ENCODE data around the gene OR1M1. TPM values are rescaled to one million over a fixed set of nuclear protein-coding genes. Genes with fewer than 3 reads are reported as not detected.
A peak's percentile ranks its signal among the peaks of the same experiment; 100 is the strongest.

The OR1M1 gene
- polyA plus RNA-seq, 2 of the 4 experiments (the other 2 are of a cell fraction), result not detected

- ChIA-PET CTCF (interaction anchor here (0.6 kb wide), 1 partner anchor 193 kb away, joined by 3 read pairs; no protein-coding TSS in a partner anchor), POLR2A (no interaction called here)
- no peak for DNase-seq (ENCODE audit: low read depth in 1 of 2, low spot score in 1 of 2)
- no peaks in the 10 kb centered on the region for H3K9me3 ChIP-seq
- 62% methylated on average over 4 of the region's 4 CpGs for WGBS (ENCODE audit: missing lambda C conversion rate)
- no peak for ATAC-seq
- TF ChIP-seq ZSCAN20 (CRISPR knock-in tag; IDR thresholded peaks at IDR 0.05), result no peak
- TF ChIP-seq JUN (IDR thresholded peaks at IDR 0.05), result no peak
- no peak for TF ChIP-seq NR3C1 (IDR thresholded peaks at IDR 0.05)
- no peak for TF ChIP-seq JUNB (IDR thresholded peaks at IDR 0.05)
- TF ChIP-seq MAZ (IDR thresholded peaks at IDR 0.05; ENCODE audit: borderline replicate concordance, low read depth, low read length), result no peak
- no peak for TF ChIP-seq GATA3 (IDR thresholded peaks at IDR 0.05; ENCODE audit: borderline replicate concordance)
- no peak for TF ChIP-seq CBX2 (IDR thresholded peaks at IDR 0.05; ENCODE audit: borderline replicate concordance, low read depth)
- TF ChIP-seq CHD2 (IDR thresholded peaks at IDR 0.05; ENCODE audit: low read length, partially characterized antibody), result no peak
- no peak for TF ChIP-seq SMC3 (IDR thresholded peaks at IDR 0.05)
- no peak for TF ChIP-seq MYC (IDR thresholded peaks at IDR 0.05; ENCODE audit: borderline replicate concordance, low read length)
- no peak for FAIRE-seq
- H3K4me3 ChIP-seq, result no peak overlapping the region
- peak overlapping the region; percentile 44 to 90; a peak in 4 of 6 replicates for H3K27ac ChIP-seq
- H3K4me2 ChIP-seq, result no peak overlapping the region
- H3K4me1 ChIP-seq, result peaks cover 27% of the 10 kb centered on the region
These were observed 8.2 kb upstream of the OR1M1 start for GRCh38 chr19:9078651-9079050.

- ATAC-seq (no peak), FAIRE-seq (no peak), DNase-seq (ENCODE audit: low read depth in 1 of 2, low spot score in 1 of 2) (no peak)
- POLR2A ChIA-PET, result no interaction called here
- Histone ChIP-seq H3K4me1 (no peaks in the 10 kb centered on the region), H3K27ac (no peak within 1 kb of the TSS), H3K9me3 (no peaks in the 10 kb centered on the region), H3K4me3 (no peak within 1 kb of the TSS), H3K4me2 (no peak within 1 kb of the TSS)
- 1% methylated on average over 8 of the region's 8 CpGs for WGBS (ENCODE audit: missing lambda C conversion rate)
- no peak for TF ChIP-seq GATA3 (IDR thresholded peaks at IDR 0.05; ENCODE audit: borderline replicate concordance)
- TF ChIP-seq POLR2AphosphoS2 (conservative IDR thresholded peaks at IDR 0.05; ENCODE audit: low read length), result no peak
- no peak for TF ChIP-seq REST (IDR thresholded peaks at IDR 0.05)
- TF ChIP-seq USF2 (IDR thresholded peaks at IDR 0.05), result no peak
- no peak for TF ChIP-seq HMGXB4 (CRISPR knock-in tag; IDR thresholded peaks at IDR 0.05; ENCODE audit: borderline replicate concordance)
- no peak for TF ChIP-seq E2F6 (IDR thresholded peaks at IDR 0.05; ENCODE audit: borderline replicate concordance, low read depth)
- TF ChIP-seq RARB (CRISPR knock-in tag; IDR thresholded peaks at IDR 0.05), result no peak
- no peak for TF ChIP-seq ATOH8 (CRISPR knock-in tag; IDR thresholded peaks at IDR 0.05; ENCODE audit: low read depth)
- no peak for TF ChIP-seq JUNB (IDR thresholded peaks at IDR 0.05)
- no peak for TF ChIP-seq HEYL (CRISPR knock-in tag; IDR thresholded peaks at IDR 0.05)
- CTCF ChIA-PET, result interaction anchor here (0.7 kb wide), 1 partner anchor 441 kb away, joined by 3 read pairs; no protein-coding TSS in a partner anchor
These were observed 20.5 kb downstream of the OR1M1 start, which contains the start of gene OR7G2 for GRCh38 chr19:9107375-9107774. Gene OR7G2, minus strand, starts transcription at chr19:9107475. Its CDS starts 4,232 bp downstream, at chr19:9103243.

All from A549 (cell line).